ENCODE data around the gene FBN2.

DNA sequence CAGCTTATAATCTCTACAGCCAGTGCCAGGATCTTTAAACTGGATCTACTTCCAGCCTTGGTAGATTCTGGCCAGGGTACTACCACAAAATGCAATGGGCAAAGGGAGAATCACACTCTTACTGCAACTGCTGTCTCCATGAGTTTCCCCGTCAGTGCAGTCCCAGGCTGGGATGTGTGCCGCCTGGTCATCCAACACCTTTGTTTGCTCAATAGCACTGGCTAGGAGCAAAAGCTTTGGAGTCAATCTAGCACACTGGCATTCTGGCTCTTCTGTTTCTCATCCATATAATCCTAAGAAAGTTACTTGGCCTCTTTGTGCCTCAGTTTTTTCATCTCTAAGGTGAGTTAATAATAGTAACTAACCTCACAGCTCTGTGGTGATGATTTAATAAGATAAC is 96.9 kb downstream of the FBN2 start:
- TF ChIP-seq, protein P1, sequence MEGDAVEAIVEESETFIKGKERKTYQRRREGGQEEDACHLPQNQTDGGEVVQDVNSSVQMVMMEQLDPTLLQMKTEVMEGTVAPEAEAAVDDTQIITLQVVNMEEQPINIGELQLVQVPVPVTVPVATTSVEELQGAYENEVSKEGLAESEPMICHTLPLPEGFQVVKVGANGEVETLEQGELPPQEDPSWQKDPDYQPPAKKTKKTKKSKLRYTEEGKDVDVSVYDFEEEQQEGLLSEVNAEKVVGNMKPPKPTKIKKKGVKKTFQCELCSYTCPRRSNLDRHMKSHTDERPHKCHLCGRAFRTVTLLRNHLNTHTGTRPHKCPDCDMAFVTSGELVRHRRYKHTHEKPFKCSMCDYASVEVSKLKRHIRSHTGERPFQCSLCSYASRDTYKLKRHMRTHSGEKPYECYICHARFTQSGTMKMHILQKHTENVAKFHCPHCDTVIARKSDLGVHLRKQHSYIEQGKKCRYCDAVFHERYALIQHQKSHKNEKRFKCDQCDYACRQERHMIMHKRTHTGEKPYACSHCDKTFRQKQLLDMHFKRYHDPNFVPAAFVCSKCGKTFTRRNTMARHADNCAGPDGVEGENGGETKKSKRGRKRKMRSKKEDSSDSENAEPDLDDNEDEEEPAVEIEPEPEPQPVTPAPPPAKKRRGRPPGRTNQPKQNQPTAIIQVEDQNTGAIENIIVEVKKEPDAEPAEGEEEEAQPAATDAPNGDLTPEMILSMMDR (conservative IDR thresholded peaks at IDR 0.05): no peak
- TF ChIP-seq ZFX (IDR thresholded peaks at IDR 0.05): no peak

Data from C4-2B (cell line).